ENCODE results near the gene MRPL51.
A peak's percentile ranks its signal among the peaks of the same experiment; 100 is the strongest.

Gene MRPL51

DNA sequence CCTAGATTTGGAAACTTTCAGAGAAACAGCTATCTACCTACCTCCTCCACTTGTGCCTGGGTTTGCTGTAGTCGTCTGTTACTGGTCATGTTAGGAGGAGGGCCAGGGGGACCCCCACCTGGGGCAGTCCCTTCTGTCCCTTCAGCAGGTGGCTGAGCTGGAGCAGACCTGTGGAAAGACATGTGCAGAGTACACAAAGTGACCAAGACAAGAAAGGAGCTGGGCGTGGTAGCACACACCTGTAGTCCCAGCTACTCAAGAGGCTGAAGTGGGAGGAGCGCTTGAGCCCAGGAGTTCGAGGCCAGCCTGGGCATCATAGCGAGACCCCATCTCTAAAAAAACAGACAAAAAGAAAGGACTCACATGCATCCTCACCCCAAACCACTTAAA is 26.9 kb downstream of the MRPL51 start:
- Histone ChIP-seq H3K27ac (no peak overlapping the region), H4K20me1 (ENCODE audit: insufficient read depth) (no peaks in the 10 kb centered on the region), H3K36me3 (ENCODE audit: insufficient read depth) (no peaks in the 10 kb centered on the region), H2AFZ (ENCODE audit: low read depth) (no peak overlapping the region), H3K27me3 (ENCODE audit: insufficient read depth, low read depth) (no peaks in the 10 kb centered on the region), H3K4me1 (ENCODE audit: low read depth, poor library complexity, severe bottlenecking) (peaks cover 30% of the 10 kb centered on the region), H3K79me2 (ENCODE audit: insufficient read depth, low read depth) (no peaks in the 10 kb centered on the region; the same call in 1 of the 2 replicates), H3K4me2 (no peak overlapping the region), H3K9ac (no peak overlapping the region), H3K4me3 (IDR thresholded peaks at IDR 0.05; ENCODE audit: insufficient read depth, low read depth, low read length) (no peak overlapping the region)
- TF ChIP-seq, protein P1, sequence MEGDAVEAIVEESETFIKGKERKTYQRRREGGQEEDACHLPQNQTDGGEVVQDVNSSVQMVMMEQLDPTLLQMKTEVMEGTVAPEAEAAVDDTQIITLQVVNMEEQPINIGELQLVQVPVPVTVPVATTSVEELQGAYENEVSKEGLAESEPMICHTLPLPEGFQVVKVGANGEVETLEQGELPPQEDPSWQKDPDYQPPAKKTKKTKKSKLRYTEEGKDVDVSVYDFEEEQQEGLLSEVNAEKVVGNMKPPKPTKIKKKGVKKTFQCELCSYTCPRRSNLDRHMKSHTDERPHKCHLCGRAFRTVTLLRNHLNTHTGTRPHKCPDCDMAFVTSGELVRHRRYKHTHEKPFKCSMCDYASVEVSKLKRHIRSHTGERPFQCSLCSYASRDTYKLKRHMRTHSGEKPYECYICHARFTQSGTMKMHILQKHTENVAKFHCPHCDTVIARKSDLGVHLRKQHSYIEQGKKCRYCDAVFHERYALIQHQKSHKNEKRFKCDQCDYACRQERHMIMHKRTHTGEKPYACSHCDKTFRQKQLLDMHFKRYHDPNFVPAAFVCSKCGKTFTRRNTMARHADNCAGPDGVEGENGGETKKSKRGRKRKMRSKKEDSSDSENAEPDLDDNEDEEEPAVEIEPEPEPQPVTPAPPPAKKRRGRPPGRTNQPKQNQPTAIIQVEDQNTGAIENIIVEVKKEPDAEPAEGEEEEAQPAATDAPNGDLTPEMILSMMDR (conservative IDR thresholded peaks at IDR 0.05; ENCODE audit: low read depth, low read length), result no peak

DNA sequence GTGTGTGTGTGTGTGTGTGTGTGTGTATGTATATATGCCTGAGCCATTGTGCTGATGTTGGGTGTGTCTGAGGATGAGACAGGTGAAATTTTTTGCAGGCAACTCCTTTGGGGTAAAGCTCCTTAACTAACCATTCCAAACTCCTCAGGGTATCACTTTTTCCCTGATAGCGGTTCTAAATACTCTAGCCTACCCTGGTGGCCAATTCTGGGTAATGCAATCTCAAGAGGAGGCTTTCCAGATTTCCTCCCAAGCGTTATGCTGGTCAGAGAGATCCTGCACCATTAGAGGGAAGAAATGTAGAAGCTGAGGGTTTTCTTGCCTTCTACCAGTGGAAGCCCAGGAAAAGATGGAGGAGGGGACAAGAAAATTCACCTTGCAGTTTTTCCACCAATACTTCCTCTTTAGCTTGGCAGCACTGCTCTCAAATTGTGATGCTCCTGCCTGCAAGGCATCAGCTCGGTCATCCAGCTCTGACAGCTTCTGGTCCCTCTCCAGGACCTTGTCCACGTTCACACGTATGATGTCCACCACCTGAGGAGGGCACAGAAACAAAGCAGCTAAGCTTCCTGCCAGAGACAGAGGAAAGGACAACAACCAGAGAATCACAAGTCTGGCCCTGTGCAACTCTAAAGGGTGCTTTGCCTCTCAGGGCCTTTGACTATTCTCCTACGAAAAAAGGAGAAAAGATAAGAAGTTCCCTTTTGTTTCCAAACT is 27.4 kb downstream of the MRPL51 start:
- Histone ChIP-seq H3K4me2 (no peak overlapping the region), H4K20me1 (ENCODE audit: insufficient read depth) (no peaks in the 10 kb centered on the region), H3K36me3 (ENCODE audit: insufficient read depth) (no peaks in the 10 kb centered on the region), H3K27ac (no peak overlapping the region), H3K27me3 (ENCODE audit: insufficient read depth, low read depth) (no peaks in the 10 kb centered on the region), H3K4me1 (ENCODE audit: low read depth, poor library complexity, severe bottlenecking) (peaks cover 33% of the 10 kb centered on the region), H3K4me3 (IDR thresholded peaks at IDR 0.05; ENCODE audit: insufficient read depth, low read depth, low read length) (no peak overlapping the region), H3K79me2 (ENCODE audit: insufficient read depth, low read depth) (no peaks in the 10 kb centered on the region; the same call in 1 of the 2 replicates), H2AFZ (ENCODE audit: low read depth) (no peak overlapping the region), H3K9ac (no peak overlapping the region)
- TF ChIP-seq, protein P1 (conservative IDR thresholded peaks at IDR 0.05; ENCODE audit: low read depth, low read length), result peak; percentile 75

DNA sequence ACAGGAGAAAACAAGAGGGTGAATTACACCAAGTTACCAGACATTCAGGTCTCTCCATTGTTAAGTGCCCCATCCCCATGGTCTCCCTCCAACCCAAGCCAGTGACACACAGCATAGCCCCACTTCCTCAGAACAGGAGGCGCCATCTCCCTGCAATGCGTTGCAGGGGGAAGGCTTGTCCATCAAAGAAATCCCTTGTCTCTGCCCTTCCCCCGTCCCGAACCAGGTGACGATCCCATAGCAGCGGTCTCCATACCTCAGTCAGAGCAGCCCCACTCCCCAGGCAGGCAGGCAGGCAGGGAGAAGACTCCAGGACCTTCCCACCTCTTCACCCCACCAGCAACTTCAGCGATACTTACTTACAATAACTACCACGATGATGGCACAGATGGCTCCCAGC is 28.5 kb downstream of the MRPL51 start:
- Histone ChIP-seq H3K4me1 (ENCODE audit: low read depth, poor library complexity, severe bottlenecking) (peaks cover 40% of the 10 kb centered on the region), H3K27me3 (ENCODE audit: insufficient read depth, low read depth) (no peaks in the 10 kb centered on the region), H3K4me2 (no peak overlapping the region), H3K9ac (no peak overlapping the region), H2AFZ (ENCODE audit: low read depth) (no peak overlapping the region), H3K79me2 (ENCODE audit: insufficient read depth, low read depth) (no peaks in the 10 kb centered on the region; the same call in 1 of the 2 replicates), H3K4me3 (IDR thresholded peaks at IDR 0.05; ENCODE audit: insufficient read depth, low read depth, low read length) (no peak overlapping the region), H4K20me1 (ENCODE audit: insufficient read depth) (no peaks in the 10 kb centered on the region), H3K27ac (no peak overlapping the region), H3K36me3 (ENCODE audit: insufficient read depth) (no peaks in the 10 kb centered on the region)
- TF ChIP-seq, protein P1 (conservative IDR thresholded peaks at IDR 0.05; ENCODE audit: low read depth, low read length), result no peak

DNA sequence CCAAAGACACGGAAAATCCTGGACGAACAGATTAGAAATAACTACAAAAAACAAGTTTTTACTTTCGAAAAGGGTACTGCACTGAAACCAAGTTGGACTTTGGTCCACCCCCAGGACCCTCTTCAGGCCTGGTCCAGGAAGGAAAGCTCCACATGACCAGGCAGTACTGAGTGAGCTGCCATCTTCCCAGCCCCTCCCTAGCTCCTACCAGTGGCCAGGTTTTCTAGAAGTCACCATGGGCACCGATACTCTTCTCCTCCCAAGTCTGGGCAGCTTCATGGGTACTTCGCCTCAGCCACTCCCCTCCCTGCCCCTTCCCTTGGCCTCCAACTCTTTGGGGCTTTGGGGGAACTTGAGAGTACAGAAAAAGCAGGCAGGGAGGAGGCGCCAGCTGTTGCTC is 29.2 kb downstream of the MRPL51 start:
- Histone ChIP-seq H3K9ac (no peak overlapping the region), H3K27ac (no peak overlapping the region), H3K4me1 (ENCODE audit: low read depth, poor library complexity, severe bottlenecking) (peaks cover 34% of the 10 kb centered on the region), H4K20me1 (ENCODE audit: insufficient read depth) (no peaks in the 10 kb centered on the region), H3K79me2 (ENCODE audit: insufficient read depth, low read depth) (no peaks in the 10 kb centered on the region), H2AFZ (ENCODE audit: low read depth) (no peak overlapping the region), H3K4me2 (no peak overlapping the region), H3K4me3 (IDR thresholded peaks at IDR 0.05; ENCODE audit: insufficient read depth, low read depth, low read length) (no peak overlapping the region), H3K36me3 (ENCODE audit: insufficient read depth) (no peaks in the 10 kb centered on the region), H3K27me3 (ENCODE audit: insufficient read depth, low read depth) (no peaks in the 10 kb centered on the region)
- TF ChIP-seq, protein P1 (conservative IDR thresholded peaks at IDR 0.05; ENCODE audit: low read depth, low read length), result no peak

Data from KMS-11 (cell line).